HEK293 (cell line): ENCODE measurements around the gene FAM171A1.

Experiments used
- BCL11A ChIP-seq: fragments of 450-650 bp; formaldehyde crosslinking; IDR thresholded peaks from 2 replicates; pipeline ENCODE4 v1.5.1; 2016; ENCODE audit warnings: low read depth, missing biosample characterization, missing genetic modification characterization
- BCL11B ChIP-seq: fragments of 450-650 bp; formaldehyde crosslinking; IDR thresholded peaks from 2 replicates; pipeline ENCODE4 v1.5.1; 2016; ENCODE audit warnings: low read depth, missing biosample characterization, missing genetic modification characterization
- FEZF1 ChIP-seq: fragments of 450-650 bp; formaldehyde crosslinking; IDR thresholded peaks from 2 replicates; pipeline ENCODE4 v1.5.1; 2016; ENCODE audit warnings: missing biosample characterization, missing genetic modification characterization
- GLI2 ChIP-seq: fragments of 450-650 bp; formaldehyde crosslinking; IDR thresholded peaks from 2 replicates; pipeline ENCODE4; 2017; ENCODE audit warnings: missing biosample characterization, missing genetic modification characterization, low read depth, borderline replicate concordance
- KLF10 ChIP-seq: fragments of 450-650 bp; IDR thresholded peaks from 2 replicates; pipeline ENCODE4 v1.5.1; 2018; ENCODE audit warnings: missing biosample characterization, mild to moderate bottlenecking, missing genetic modification characterization
- KLF16 ChIP-seq: fragments of 450-650 bp; formaldehyde crosslinking; IDR thresholded peaks from 2 replicates; pipeline ENCODE4 v1.5.1; 2017; ENCODE audit warnings: missing biosample characterization, missing genetic modification characterization
- KLF7 ChIP-seq: fragments of 450-650 bp; formaldehyde crosslinking; IDR thresholded peaks from 2 replicates; pipeline ENCODE4 v1.5.1; 2016; ENCODE audit warnings: missing biosample characterization, missing genetic modification characterization, borderline replicate concordance
- KLF8 ChIP-seq: fragments of 450-650 bp; formaldehyde crosslinking; IDR thresholded peaks from 2 replicates; pipeline ENCODE4 v1.5.1; 2016; ENCODE audit warnings: missing biosample characterization, missing genetic modification characterization
- MZF1 ChIP-seq: fragments of 450-650 bp; formaldehyde crosslinking; IDR thresholded peaks from 2 replicates; pipeline ENCODE4 v1.5.1; 2017; ENCODE audit warnings: missing biosample characterization, missing genetic modification characterization, borderline replicate concordance
- PATZ1 ChIP-seq: fragments of 450-650 bp; formaldehyde crosslinking; IDR thresholded peaks from 2 replicates; pipeline ENCODE4 v1.5.1; 2016; ENCODE audit warnings: missing biosample characterization, missing genetic modification characterization
- PRDM6 ChIP-seq: fragments of 450-650 bp; formaldehyde crosslinking; IDR thresholded peaks from 2 replicates; pipeline ENCODE4 v1.5.1; 2017; ENCODE audit warnings: missing biosample characterization, missing genetic modification characterization
- SCRT1 ChIP-seq: fragments of 450-650 bp; formaldehyde crosslinking; IDR thresholded peaks from 2 replicates; pipeline ENCODE4 v1.5.1; 2016; ENCODE audit warnings: missing biosample characterization, missing genetic modification characterization, borderline replicate concordance
- TCF7L2 ChIP-seq: IDR thresholded peaks from 2 replicates; pipeline ENCODE4 v1.6.1; 2011; ENCODE audit warnings: low read depth, mild to moderate bottlenecking, inconsistent platforms, low read length, moderate library complexity, borderline replicate concordance
- TRIM28 ChIP-seq: IDR thresholded peaks from 2 replicates; pipeline ENCODE4 v1.6.1; 2011; ENCODE audit warnings: low read length, control low read depth, borderline replicate concordance
- WT1 ChIP-seq: fragments of 450-650 bp; formaldehyde crosslinking; IDR thresholded peaks from 2 replicates; pipeline ENCODE4 v1.5.1; 2016; ENCODE audit warnings: missing biosample characterization, missing genetic modification characterization
- ZBTB44 ChIP-seq: fragments of 450-650 bp; IDR thresholded peaks from 2 replicates; pipeline ENCODE4 v1.5.1; 2018; ENCODE audit warnings: missing biosample characterization, mild to moderate bottlenecking, missing genetic modification characterization
- ZBTB6 ChIP-seq: fragments of 450-650 bp; formaldehyde crosslinking; IDR thresholded peaks from 2 replicates; pipeline ENCODE4 v1.5.1; 2017; ENCODE audit warnings: missing biosample characterization, missing genetic modification characterization
- ZBTB8A ChIP-seq: fragments of 450-650 bp; formaldehyde crosslinking; IDR thresholded peaks from 2 replicates; pipeline ENCODE4 v1.5.1; 2016; ENCODE audit warnings: missing biosample characterization, missing genetic modification characterization
- ZNF10 ChIP-seq: fragments of 450-650 bp; formaldehyde crosslinking; IDR thresholded peaks from 2 replicates; pipeline ENCODE4 v1.5.1; 2017; ENCODE audit warnings: missing biosample characterization, missing genetic modification characterization
- ZNF302 ChIP-seq: fragments of 450-650 bp; formaldehyde crosslinking; IDR thresholded peaks from 2 replicates; pipeline ENCODE4 v1.5.1; 2016; ENCODE audit warnings: missing biosample characterization, missing genetic modification characterization, low read depth
- ZNF391 ChIP-seq: fragments of 450-650 bp; formaldehyde crosslinking; IDR thresholded peaks from 2 replicates; pipeline ENCODE4 v1.5.1; 2016; ENCODE audit warnings: low read depth, missing biosample characterization, missing genetic modification characterization, borderline replicate concordance
- ZNF423 ChIP-seq: fragments of 450-650 bp; formaldehyde crosslinking; IDR thresholded peaks from 2 replicates; pipeline ENCODE4 v1.5.1; 2016; ENCODE audit warnings: missing biosample characterization, missing genetic modification characterization
- ZNF549 ChIP-seq: fragments of 450-650 bp; IDR thresholded peaks from 2 replicates; pipeline ENCODE4 v1.5.1; 2018; ENCODE audit warnings: missing biosample characterization, missing genetic modification characterization, mild to moderate bottlenecking, inconsistent platforms, moderate library complexity
- ZNF596 ChIP-seq: fragments of 450-650 bp; IDR thresholded peaks from 2 replicates; pipeline ENCODE4 v1.5.0; 2018; ENCODE audit warnings: missing biosample characterization, mild to moderate bottlenecking, missing genetic modification characterization, moderate library complexity
- ZNF843 ChIP-seq: fragments of 450-650 bp; formaldehyde crosslinking; IDR thresholded peaks from 2 replicates; pipeline ENCODE4 v1.5.1; 2016; ENCODE audit warnings: missing biosample characterization, missing genetic modification characterization
- ZSCAN16 ChIP-seq: fragments of 450-650 bp; formaldehyde crosslinking; IDR thresholded peaks from 2 replicates; pipeline ENCODE4 v1.5.1; 2016; ENCODE audit warnings: missing biosample characterization, missing genetic modification characterization
- ZSCAN30 ChIP-seq: fragments of 450-650 bp; IDR thresholded peaks from 2 replicates; pipeline ENCODE4 v1.5.1; 2018; ENCODE audit warnings: missing biosample characterization, mild to moderate bottlenecking, missing genetic modification characterization, moderate library complexity

Gene FAM171A1

GRCh38 chr10:15409350-15409749 lies 38.3 kb upstream of the FAM171A1 start (continued):
- TF ChIP-seq PATZ1 (tag by site-specific recombination) (peak; percentile 38; the same call in 1 of the 2 replicates), BCL11A (tag by site-specific recombination) (peak; percentile 92), KLF8 (tag by site-specific recombination) (peak; percentile 86), ZSCAN30 (peak; percentile 84; the same call in 1 of the 2 replicates), TCF7L2 (peak; percentile 58; the same call in 1 of the 2 replicates), KLF7 (tag by site-specific recombination) (peak; percentile 38; the same call in 1 of the 2 replicates), ZNF10 (tag by site-specific recombination) (peak; percentile 37; the same call in 1 of the 2 replicates), PRDM6 (tag by site-specific recombination) (peak; percentile 63), GLI2 (peak; percentile 60), ZNF596 (tag by site-specific recombination) (peak; percentile 65; the same call in 1 of the 2 replicates), ZSCAN16 (tag by site-specific recombination) (peak; percentile 65; the same call in 1 of the 2 replicates), ZNF423 (tag by site-specific recombination) (peak; percentile 77), ZNF843 (peak; percentile 100), FEZF1 (tag by site-specific recombination) (peak; percentile 98), ZBTB44 (tag by site-specific recombination) (peak; percentile 93), ZNF391 (tag by site-specific recombination) (peak; percentile 42; the same call in 1 of the 2 replicates), ZNF302 (tag by site-specific recombination) (peak; percentile 41; the same call in 1 of the 2 replicates), KLF16 (tag by site-specific recombination) (peak; percentile 81), SCRT1 (tag by site-specific recombination) (peak; percentile 91), MZF1 (peak; percentile 66; the same call in 1 of the 2 replicates), ZBTB6 (tag by site-specific recombination) (0 out of 2 replicates have a peak, but pooled peaks have one; percentile 19), ZNF549 (tag by site-specific recombination) (peak; percentile 64; the same call in 1 of the 2 replicates), ZBTB8A (tag by site-specific recombination) (peak; percentile 52), BCL11B (peak; percentile 88; the same call in 1 of the 2 replicates), TRIM28 (peak; percentile 24; the same call in 1 of the 2 replicates), WT1 (peak; percentile 78), KLF10 (tag by site-specific recombination) (peak; percentile 58; the same call in 1 of the 2 replicates)
- TF ChIP-seq, all 188 proteins: peak for 47; not testable (repeated sequence) for 141
